Measurements from ENCODE around the gene SPRED3.
A peak's percentile ranks its signal among the peaks of the same experiment; 100 is the strongest.
"Not testable (repeated sequence)": the region's sequence is repeated elsewhere in the genome, so short reads cannot be mapped to it uniquely, and the experiment has no call there.

SPRED3 gene

GRCh38 chr19:38402623-38402966, 14.1 kb downstream of the SPRED3 start:
- H3K27ac ChIP-seq (ENCODE audit: insufficient read depth, low read length, poor library complexity, severe bottlenecking): peak overlapping the region; percentile 56
- DNase-seq: no peak
- peaks cover 4% of the 10 kb centered on the region for H3K4me1 ChIP-seq (ENCODE audit: control insufficient read depth, insufficient read depth, low read length, poor library complexity, severe bottlenecking)
- H3K9me3 ChIP-seq (ENCODE audit: control insufficient read depth, low read length): no peaks in the 10 kb centered on the region
- H3K36me3 ChIP-seq (ENCODE audit: control insufficient read depth, insufficient read depth, low read length): no peaks in the 10 kb centered on the region
- H3K4me3 ChIP-seq (ENCODE audit: insufficient read depth, low read depth, low read length, poor library complexity, severe bottlenecking): peak overlapping the region; percentile 41
- H3K27me3 ChIP-seq (replicated peaks; ENCODE audit: control insufficient read depth, insufficient read depth, low read length, poor library complexity, severe bottlenecking): no peaks in the 10 kb centered on the region

- Histone ChIP-seq H3K9me3 (ENCODE audit: control insufficient read depth, low read length) (no peaks in the 10 kb centered on the region), H3K4me3 (ENCODE audit: insufficient read depth, low read depth, low read length, poor library complexity, severe bottlenecking) (peak within 1 kb of the TSS; percentile 72), H3K4me1 (ENCODE audit: control insufficient read depth, insufficient read depth, low read length, poor library complexity, severe bottlenecking) (peaks cover 4% of the 10 kb centered on the region), H3K36me3 (ENCODE audit: control insufficient read depth, insufficient read depth, low read length) (no peaks in the 10 kb centered on the region), H3K27ac (ENCODE audit: insufficient read depth, low read length, poor library complexity, severe bottlenecking) (peak within 1 kb of the TSS; percentile 72), H3K27me3 (replicated peaks; ENCODE audit: control insufficient read depth, insufficient read depth, low read length, poor library complexity, severe bottlenecking) (no peaks in the 10 kb centered on the region)
- DNase-seq: peak; percentile 95 to 98 (median 97)
These were observed 14.6 kb downstream of the SPRED3 start, which contains the start of gene FAM98C for GRCh38 chr19:38402967-38403674. FAM98C (plus strand) TSS chr19:38403093; CDS start chr19:38403154, 61 bp downstream.

- Histone ChIP-seq H3K4me1 (ENCODE audit: control insufficient read depth, insufficient read depth, low read length, poor library complexity, severe bottlenecking) (peaks cover 4% of the 10 kb centered on the region), H3K9me3 (ENCODE audit: control insufficient read depth, low read length) (no peaks in the 10 kb centered on the region), H3K36me3 (ENCODE audit: control insufficient read depth, insufficient read depth, low read length) (no peaks in the 10 kb centered on the region), H3K4me3 (ENCODE audit: insufficient read depth, low read depth, low read length, poor library complexity, severe bottlenecking) (no peak overlapping the region), H3K27ac (ENCODE audit: insufficient read depth, low read length, poor library complexity, severe bottlenecking) (peak overlapping the region; percentile 25), H3K27me3 (replicated peaks; ENCODE audit: control insufficient read depth, insufficient read depth, low read length, poor library complexity, severe bottlenecking) (no peaks in the 10 kb centered on the region)
- no peak for DNase-seq
These were observed 16.4 kb downstream of the SPRED3 start for GRCh38 chr19:38404858-38405257.

- H3K36me3 ChIP-seq (ENCODE audit: control insufficient read depth, insufficient read depth, low read length): no peaks in the 10 kb centered on the region
- H3K9me3 ChIP-seq (ENCODE audit: control insufficient read depth, low read length): no peaks in the 10 kb centered on the region
- no peak overlapping the region for H3K27ac ChIP-seq (ENCODE audit: insufficient read depth, low read length, poor library complexity, severe bottlenecking)
- peaks cover 4% of the 10 kb centered on the region for H3K4me1 ChIP-seq (ENCODE audit: control insufficient read depth, insufficient read depth, low read length, poor library complexity, severe bottlenecking)
- no peak overlapping the region for H3K4me3 ChIP-seq (ENCODE audit: insufficient read depth, low read depth, low read length, poor library complexity, severe bottlenecking)
- no peak for DNase-seq
- no peaks in the 10 kb centered on the region for H3K27me3 ChIP-seq (replicated peaks; ENCODE audit: control insufficient read depth, insufficient read depth, low read length, poor library complexity, severe bottlenecking)
These were observed 16.8 kb downstream of the SPRED3 start for GRCh38 chr19:38405276-38405675.

GRCh38 chr19:38409631-38410133, 21.2 kb downstream of the SPRED3 start:
- Histone ChIP-seq H3K36me3 (ENCODE audit: control insufficient read depth, insufficient read depth, low read length) (no peaks in the 10 kb centered on the region), H3K9me3 (ENCODE audit: control insufficient read depth, low read length) (no peaks in the 10 kb centered on the region), H3K27me3 (replicated peaks; ENCODE audit: control insufficient read depth, insufficient read depth, low read length, poor library complexity, severe bottlenecking) (no peaks in the 10 kb centered on the region), H3K4me1 (ENCODE audit: control insufficient read depth, insufficient read depth, low read length, poor library complexity, severe bottlenecking) (no peaks in the 10 kb centered on the region), H3K4me3 (ENCODE audit: insufficient read depth, low read depth, low read length, poor library complexity, severe bottlenecking) (no peak overlapping the region), H3K27ac (ENCODE audit: insufficient read depth, low read length, poor library complexity, severe bottlenecking) (no peak overlapping the region)
- DNase-seq: no peak

GRCh38 chr19:38410407-38410806, 21.9 kb downstream of the SPRED3 start:
- H3K4me1 ChIP-seq (ENCODE audit: control insufficient read depth, insufficient read depth, low read length, poor library complexity, severe bottlenecking); DNase-seq; H3K27ac ChIP-seq (ENCODE audit: insufficient read depth, low read length, poor library complexity, severe bottlenecking); H3K36me3 ChIP-seq (ENCODE audit: control insufficient read depth, insufficient read depth, low read length); H3K9me3 ChIP-seq (ENCODE audit: control insufficient read depth, low read length); H3K4me3 ChIP-seq (ENCODE audit: insufficient read depth, low read depth, low read length, poor library complexity, severe bottlenecking); H3K27me3 ChIP-seq (replicated peaks; ENCODE audit: control insufficient read depth, insufficient read depth, low read length, poor library complexity, severe bottlenecking): not testable (repeated sequence)

GRCh38 chr19:38411041-38411712, 22.7 kb downstream of the SPRED3 start:
- H3K27me3 ChIP-seq (replicated peaks; ENCODE audit: control insufficient read depth, insufficient read depth, low read length, poor library complexity, severe bottlenecking): no peaks in the 10 kb centered on the region
- H3K4me1 ChIP-seq (ENCODE audit: control insufficient read depth, insufficient read depth, low read length, poor library complexity, severe bottlenecking): no peaks in the 10 kb centered on the region
- DNase-seq: no peak
- no peak overlapping the region for H3K27ac ChIP-seq (ENCODE audit: insufficient read depth, low read length, poor library complexity, severe bottlenecking)
- no peaks in the 10 kb centered on the region for H3K36me3 ChIP-seq (ENCODE audit: control insufficient read depth, insufficient read depth, low read length)
- no peaks in the 10 kb centered on the region for H3K9me3 ChIP-seq (ENCODE audit: control insufficient read depth, low read length)
- no peak overlapping the region for H3K4me3 ChIP-seq (ENCODE audit: insufficient read depth, low read depth, low read length, poor library complexity, severe bottlenecking)

- not testable (repeated sequence) for H3K4me1 ChIP-seq (ENCODE audit: control insufficient read depth, insufficient read depth, low read length, poor library complexity, severe bottlenecking); H3K36me3 ChIP-seq (ENCODE audit: control insufficient read depth, insufficient read depth, low read length); DNase-seq; H3K27ac ChIP-seq (ENCODE audit: insufficient read depth, low read length, poor library complexity, severe bottlenecking); H3K4me3 ChIP-seq (ENCODE audit: insufficient read depth, low read depth, low read length, poor library complexity, severe bottlenecking); H3K9me3 ChIP-seq (ENCODE audit: control insufficient read depth, low read length); H3K27me3 ChIP-seq (replicated peaks; ENCODE audit: control insufficient read depth, insufficient read depth, low read length, poor library complexity, severe bottlenecking)
These were observed 23.4 kb downstream of the SPRED3 start for GRCh38 chr19:38411898-38412297.

- H3K4me1 ChIP-seq (ENCODE audit: control insufficient read depth, insufficient read depth, low read length, poor library complexity, severe bottlenecking): peaks cover 5% of the 10 kb centered on the region
- no peak overlapping the region for H3K27ac ChIP-seq (ENCODE audit: insufficient read depth, low read length, poor library complexity, severe bottlenecking)
- H3K9me3 ChIP-seq (ENCODE audit: control insufficient read depth, low read length): no peaks in the 10 kb centered on the region
- DNase-seq: no peak
- no peaks in the 10 kb centered on the region for H3K27me3 ChIP-seq (replicated peaks; ENCODE audit: control insufficient read depth, insufficient read depth, low read length, poor library complexity, severe bottlenecking)
- H3K36me3 ChIP-seq (ENCODE audit: control insufficient read depth, insufficient read depth, low read length): no peaks in the 10 kb centered on the region
- H3K4me3 ChIP-seq (ENCODE audit: insufficient read depth, low read depth, low read length, poor library complexity, severe bottlenecking): no peak overlapping the region
These were observed 24.0 kb downstream of the SPRED3 start for GRCh38 chr19:38412491-38412890.

GRCh38 chr19:38412961-38413360, 24.5 kb downstream of the SPRED3 start:
- no peaks in the 10 kb centered on the region for H3K36me3 ChIP-seq (ENCODE audit: control insufficient read depth, insufficient read depth, low read length)
- H3K27ac ChIP-seq (ENCODE audit: insufficient read depth, low read length, poor library complexity, severe bottlenecking): no peak overlapping the region
- peaks cover 10% of the 10 kb centered on the region for H3K4me1 ChIP-seq (ENCODE audit: control insufficient read depth, insufficient read depth, low read length, poor library complexity, severe bottlenecking)
- no peaks in the 10 kb centered on the region for H3K9me3 ChIP-seq (ENCODE audit: control insufficient read depth, low read length)
- DNase-seq: no peak
- H3K27me3 ChIP-seq (replicated peaks; ENCODE audit: control insufficient read depth, insufficient read depth, low read length, poor library complexity, severe bottlenecking): no peaks in the 10 kb centered on the region
- no peak overlapping the region for H3K4me3 ChIP-seq (ENCODE audit: insufficient read depth, low read depth, low read length, poor library complexity, severe bottlenecking)

All from effector memory CD4-positive, alpha-beta T cell (primary cell).